Muscle layer of colon (tissue), 2 donors: ENCODE results near the gene SRPRB.

Source experiments
- H3K27ac ChIP-seq: one replicate; pipeline ENCODE4 v1.7.0; 2013; ENCODE audit warnings: low read depth, mild to moderate bottlenecking, low read length, moderate library complexity
- H3K27me3 ChIP-seq, 2 donors: one replicate each; pipeline ENCODE4 v1.7.0; 2013; ENCODE audit warnings: low read length in 2 of 2, mild to moderate bottlenecking in 2 of 2; ENCODE audit not compliant: insufficient read depth in 2 of 2, control insufficient read depth in 1 of 2
- H3K36me3 ChIP-seq: one replicate; pipeline ENCODE4 v1.7.0; 2013; ENCODE audit warnings: mild to moderate bottlenecking, low read length; ENCODE audit not compliant: insufficient read depth
- H3K4me1 ChIP-seq: one replicate; pipeline ENCODE4 v1.7.0; 2013; ENCODE audit warnings: mild to moderate bottlenecking, low read length; ENCODE audit not compliant: insufficient read depth
- H3K4me3 ChIP-seq, 2 donors: one replicate each; pipeline ENCODE4 v1.7.0; 2013; ENCODE audit warnings: low read length in 2 of 2, low read depth in 1 of 2, mild to moderate bottlenecking in 1 of 2, moderate library complexity in 1 of 2
- H3K9ac ChIP-seq: one replicate; pipeline ENCODE4 v1.7.0; 2013; ENCODE audit warnings: low read length
- H3K9me3 ChIP-seq: one replicate; pipeline ENCODE4 v1.7.0; 2013; ENCODE audit warnings: mild to moderate bottlenecking, low read length
- donor health status: abdominal sarcoma.
- donor health status: Adenocarcinoma of cecum.

Gene SRPRB

DNA sequence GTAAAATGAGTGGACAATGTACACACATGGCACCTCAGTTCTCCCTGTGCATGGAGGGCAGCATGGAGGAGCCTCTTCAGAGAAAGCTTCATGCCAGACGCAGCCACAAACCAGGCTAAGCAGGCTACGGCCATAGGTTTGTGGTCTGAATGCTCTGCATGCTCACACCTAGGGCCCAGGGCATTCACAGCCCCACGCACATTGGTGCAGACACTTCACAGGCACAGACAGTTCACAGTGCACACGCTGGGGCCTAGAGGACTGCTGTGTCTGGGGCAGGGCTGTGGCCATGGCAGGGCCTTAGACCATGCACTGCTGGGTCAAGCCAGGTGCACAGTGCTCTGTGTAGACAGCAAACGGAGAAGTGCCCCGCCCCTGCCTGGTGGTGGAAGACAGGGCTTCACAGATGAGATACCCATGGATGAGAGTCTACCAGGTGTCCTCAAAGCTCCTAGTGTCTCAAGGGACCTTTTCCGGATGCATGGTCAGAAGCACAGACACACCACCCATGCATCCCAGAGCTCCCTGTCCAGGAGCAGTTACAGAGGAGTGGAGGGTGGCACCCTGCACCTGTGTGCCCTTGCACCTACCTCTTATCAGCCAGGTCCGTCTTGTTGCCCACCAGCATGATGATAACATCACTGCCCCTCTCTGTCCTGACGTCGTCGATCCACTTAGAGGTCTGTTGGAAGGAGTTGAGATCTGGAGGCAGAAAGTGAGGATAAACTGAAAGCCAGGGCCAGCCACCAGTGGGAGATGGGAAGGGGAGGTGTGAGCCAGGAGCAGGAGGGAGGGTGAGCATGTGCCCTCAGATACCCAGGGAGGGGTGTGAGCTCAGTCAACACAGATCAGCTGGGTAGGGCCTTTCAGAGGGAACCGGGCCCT is 33.5 kb downstream of the SRPRB start:
- peaks cover 6% of the 10 kb centered on the region for H3K36me3 ChIP-seq
- no peaks in the 10 kb centered on the region for H3K4me1 ChIP-seq
- no peaks in the 10 kb centered on the region for H3K9me3 ChIP-seq
- no peak overlapping the region for H3K4me3 ChIP-seq
- no peak overlapping the region for H3K9ac ChIP-seq
- no peak overlapping the region for H3K27ac ChIP-seq
- H3K27me3 ChIP-seq, result no peaks in the 10 kb centered on the region

GRCh38 chr3:133840055-133840737 is 34.6 kb downstream of the SRPRB start:
- H3K4me3 ChIP-seq, result no peak overlapping the region
- no peaks in the 10 kb centered on the region for H3K9me3 ChIP-seq
- H3K27ac ChIP-seq, result no peak overlapping the region
- H3K9ac ChIP-seq, result no peak overlapping the region
- H3K36me3 ChIP-seq, result peaks cover 6% of the 10 kb centered on the region
- H3K4me1 ChIP-seq, result no peaks in the 10 kb centered on the region
- no peaks in the 10 kb centered on the region for H3K27me3 ChIP-seq

- Histone ChIP-seq H3K9me3 (no peaks in the 10 kb centered on the region), H3K4me3 (no peak overlapping the region), H3K27me3 (no peaks in the 10 kb centered on the region), H3K9ac (no peak overlapping the region), H3K36me3 (peaks cover 6% of the 10 kb centered on the region), H3K4me1 (no peaks in the 10 kb centered on the region), H3K27ac (no peak overlapping the region)
Measured at GRCh38 chr3:133840767-133841166, 35.2 kb downstream of the SRPRB start.

GRCh38 chr3:133841196-133841595 is 35.6 kb downstream of the SRPRB start:
- no peaks in the 10 kb centered on the region for H3K27me3 ChIP-seq

GRCh38 chr3:133842158-133842557 is 36.5 kb downstream of the SRPRB start:
- H3K36me3 ChIP-seq, result peaks cover 6% of the 10 kb centered on the region
- H3K9ac ChIP-seq, result no peak overlapping the region
- no peaks in the 10 kb centered on the region for H3K4me1 ChIP-seq
- H3K27ac ChIP-seq, result no peak overlapping the region
- no peaks in the 10 kb centered on the region for H3K27me3 ChIP-seq
- H3K9me3 ChIP-seq, result no peaks in the 10 kb centered on the region
- H3K4me3 ChIP-seq, result no peak overlapping the region

More at GRCh38 chr3:133841196-133841595, 35.6 kb downstream of the SRPRB start:
- Histone ChIP-seq H3K4me1 (no peaks in the 10 kb centered on the region), H3K36me3 (peaks cover 6% of the 10 kb centered on the region), H3K27ac (no peak overlapping the region), H3K9me3 (no peaks in the 10 kb centered on the region), H3K9ac (no peak overlapping the region), H3K4me3 (no peak overlapping the region)

GRCh38 chr3:133843634-133844033 is 38.0 kb downstream of the SRPRB start:
- Histone ChIP-seq H3K27ac (no peak overlapping the region), H3K4me3 (no peak overlapping the region), H3K9me3 (no peaks in the 10 kb centered on the region), H3K4me1 (no peaks in the 10 kb centered on the region), H3K9ac (no peak overlapping the region), H3K27me3 (no peaks in the 10 kb centered on the region), H3K36me3 (peaks cover 6% of the 10 kb centered on the region)

GRCh38 chr3:133845127-133845526 is 39.5 kb downstream of the SRPRB start:
- no peak overlapping the region for H3K9ac ChIP-seq
- H3K36me3 ChIP-seq, result no peaks in the 10 kb centered on the region
- no peaks in the 10 kb centered on the region for H3K4me1 ChIP-seq
- H3K27me3 ChIP-seq, result no peaks in the 10 kb centered on the region
- H3K9me3 ChIP-seq, result no peaks in the 10 kb centered on the region
- H3K4me3 ChIP-seq, result no peak overlapping the region
- no peak overlapping the region for H3K27ac ChIP-seq

- H3K9me3 ChIP-seq, result no peaks in the 10 kb centered on the region
Measured at GRCh38 chr3:133849346-133849745, 43.7 kb downstream of the SRPRB start.

DNA sequence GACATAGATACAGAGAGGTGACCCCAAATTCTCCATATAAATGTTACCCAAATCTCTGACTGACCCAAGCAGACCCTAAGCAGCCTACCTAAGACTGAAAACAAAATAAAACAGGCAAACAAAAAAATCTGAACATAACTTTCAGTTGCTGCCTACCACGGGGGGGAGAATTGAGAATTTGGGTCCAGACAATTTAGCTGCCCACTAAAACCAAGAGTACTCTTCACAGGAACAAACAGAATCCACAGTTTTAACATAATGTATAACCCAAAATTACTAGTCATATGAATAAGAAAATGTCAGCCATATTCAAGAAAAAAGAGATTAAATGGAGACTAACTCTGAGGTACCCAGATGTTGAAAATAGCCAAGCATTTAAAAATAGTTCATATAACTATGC is 44.4 kb downstream of the SRPRB start:
- Histone ChIP-seq H3K9ac (no peak overlapping the region), H3K36me3 (no peaks in the 10 kb centered on the region), H3K27ac (no peak overlapping the region), H3K9me3 (no peaks in the 10 kb centered on the region), H3K4me1 (no peaks in the 10 kb centered on the region), H3K27me3 (no peaks in the 10 kb centered on the region), H3K4me3 (no peak overlapping the region)

More at GRCh38 chr3:133849346-133849745, 43.7 kb downstream of the SRPRB start:
- no peak overlapping the region for H3K4me3 ChIP-seq
- no peaks in the 10 kb centered on the region for H3K4me1 ChIP-seq
- H3K9ac ChIP-seq, result no peak overlapping the region
- H3K27ac ChIP-seq, result no peak overlapping the region
- H3K27me3 ChIP-seq, result no peaks in the 10 kb centered on the region
- H3K36me3 ChIP-seq, result no peaks in the 10 kb centered on the region

DNA sequence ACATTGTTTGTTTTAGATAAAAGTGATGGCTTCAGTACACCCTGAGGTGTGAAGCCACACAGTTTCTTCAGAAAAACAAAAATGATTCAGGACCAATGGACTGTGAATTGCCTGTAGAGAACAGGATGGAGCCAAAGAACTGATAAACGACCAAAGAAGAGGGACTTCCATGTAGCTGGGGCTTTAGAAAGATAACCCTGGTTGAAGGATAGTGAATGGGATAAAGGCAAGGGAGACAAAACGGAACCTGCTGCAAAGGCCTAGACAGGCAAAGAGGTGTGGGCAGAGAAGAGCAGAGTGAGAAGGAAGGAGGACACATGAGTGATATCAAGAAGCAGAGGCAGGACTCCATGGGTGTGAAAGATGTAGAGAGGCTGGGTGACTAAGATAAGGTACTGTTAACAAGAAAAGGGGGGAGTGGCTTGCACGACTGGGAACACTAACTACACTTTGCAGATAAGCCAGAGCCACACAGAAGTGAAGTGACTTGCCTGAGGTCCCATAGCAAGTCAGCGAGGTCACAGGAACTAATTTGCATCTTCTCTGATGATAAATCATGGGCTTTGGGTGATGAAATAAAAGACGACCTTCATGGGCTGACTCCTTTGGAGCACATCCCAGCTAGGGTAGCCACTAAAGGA is 45.8 kb downstream of the SRPRB start:
- no peak overlapping the region for H3K27ac ChIP-seq
- H3K36me3 ChIP-seq, result no peaks in the 10 kb centered on the region
- H3K4me1 ChIP-seq, result no peaks in the 10 kb centered on the region
- no peaks in the 10 kb centered on the region for H3K9me3 ChIP-seq
- H3K9ac ChIP-seq, result no peak overlapping the region
- no peak overlapping the region for H3K4me3 ChIP-seq
- no peaks in the 10 kb centered on the region for H3K27me3 ChIP-seq

DNA sequence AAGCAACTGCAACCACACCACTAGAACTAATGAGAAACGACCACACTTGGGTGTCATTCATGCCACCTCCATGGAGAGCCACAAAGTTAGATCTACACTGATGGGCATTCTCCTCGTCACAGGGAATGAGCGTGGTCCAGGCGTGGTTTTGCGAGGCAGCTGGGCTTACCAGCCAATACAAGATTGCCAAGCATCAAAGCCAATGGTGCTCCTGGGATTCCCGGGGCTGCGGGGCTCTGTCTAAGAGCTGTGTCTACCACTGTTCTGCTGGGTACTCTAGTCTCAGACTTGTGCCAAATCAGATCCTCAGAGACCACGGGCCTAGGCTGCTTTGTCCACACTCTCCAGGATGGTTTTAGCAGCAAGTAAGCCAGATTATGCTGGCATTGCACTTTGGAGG is 46.3 kb downstream of the SRPRB start:
- Histone ChIP-seq H3K9me3 (no peaks in the 10 kb centered on the region), H3K4me3 (no peak overlapping the region), H3K27me3 (no peaks in the 10 kb centered on the region), H3K9ac (no peak overlapping the region), H3K27ac (no peak overlapping the region), H3K4me1 (no peaks in the 10 kb centered on the region), H3K36me3 (no peaks in the 10 kb centered on the region)
